KOPT-K1 (cell line): ENCODE results near the gene RALGAPA1.

Experiments used
- H3K27ac ChIP-seq: fragments of 200-600 bp; sonication (generic); 2 replicates; pipeline ENCODE4 v1.5.1; 2016; ENCODE audit warnings: antibody characterized with exemption, mild to moderate bottlenecking, low read depth, low read length; ENCODE audit not compliant: poor library complexity, severe bottlenecking
- H3K36me3 ChIP-seq: fragments of 200-600 bp; sonication (generic); 2 replicates; pipeline ENCODE4 v1.5.1; 2017; ENCODE audit warnings: antibody characterized with exemption, mild to moderate bottlenecking, low read length, moderate library complexity; ENCODE audit not compliant: insufficient read depth
- H3K9me3 ChIP-seq: fragments of 200-600 bp; sonication (generic); 2 replicates; pipeline ENCODE4 v1.5.1; 2017; ENCODE audit warnings: antibody characterized with exemption, low read length, mild to moderate bottlenecking; ENCODE audit not compliant: insufficient read depth, poor library complexity, severe bottlenecking

Gene RALGAPA1

DNA sequence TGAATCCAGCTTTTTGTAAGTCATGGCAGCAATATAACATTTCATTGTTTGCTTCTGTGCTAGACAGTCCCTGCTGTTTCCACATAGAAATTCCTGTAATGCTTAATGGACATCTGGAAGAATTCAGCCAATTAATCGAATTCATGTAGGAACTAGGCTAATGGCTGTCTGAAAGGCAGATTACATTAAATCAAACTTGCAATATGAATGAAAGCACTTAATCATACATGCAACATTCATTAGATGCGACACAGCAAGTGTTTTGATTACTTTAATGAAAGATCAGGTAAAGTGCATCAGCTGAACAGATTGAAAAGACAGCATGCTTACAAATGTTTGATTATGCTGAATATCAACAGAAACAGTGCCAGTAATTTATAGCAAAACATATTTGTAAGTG is 299.2 kb downstream of the RALGAPA1 start:
- Histone ChIP-seq H3K27ac (no peak overlapping the region), H3K9me3 (no peaks in the 10 kb centered on the region), H3K36me3 (no peaks in the 10 kb centered on the region)

DNA sequence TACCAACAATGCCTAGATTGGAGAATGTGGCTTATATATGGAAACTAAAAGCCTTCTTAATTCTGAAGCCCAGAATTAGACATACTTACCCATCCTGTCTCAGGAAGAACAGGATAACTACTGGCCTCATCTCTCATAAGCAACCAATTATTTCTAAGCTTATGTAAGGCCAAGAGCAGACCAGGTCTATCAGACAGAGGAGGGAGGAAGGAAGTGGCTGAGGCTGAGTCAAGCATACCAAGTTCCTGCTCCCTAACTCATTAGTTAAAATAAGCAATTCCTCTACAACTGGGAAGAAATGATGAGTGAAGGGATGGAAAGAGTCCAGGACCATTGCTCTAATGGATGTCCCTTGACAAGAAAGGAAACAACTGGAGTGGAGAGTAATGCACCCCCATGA is 302.2 kb downstream of the RALGAPA1 start:
- Histone ChIP-seq H3K27ac (no peak overlapping the region), H3K36me3 (no peaks in the 10 kb centered on the region), H3K9me3 (no peaks in the 10 kb centered on the region)

- H3K9me3 ChIP-seq = no peaks in the 10 kb centered on the region
- H3K27ac ChIP-seq = no peak overlapping the region
- H3K36me3 ChIP-seq = no peaks in the 10 kb centered on the region
Measured at GRCh38 chr14:35506461-35506860, 302.6 kb downstream of the RALGAPA1 start.

DNA sequence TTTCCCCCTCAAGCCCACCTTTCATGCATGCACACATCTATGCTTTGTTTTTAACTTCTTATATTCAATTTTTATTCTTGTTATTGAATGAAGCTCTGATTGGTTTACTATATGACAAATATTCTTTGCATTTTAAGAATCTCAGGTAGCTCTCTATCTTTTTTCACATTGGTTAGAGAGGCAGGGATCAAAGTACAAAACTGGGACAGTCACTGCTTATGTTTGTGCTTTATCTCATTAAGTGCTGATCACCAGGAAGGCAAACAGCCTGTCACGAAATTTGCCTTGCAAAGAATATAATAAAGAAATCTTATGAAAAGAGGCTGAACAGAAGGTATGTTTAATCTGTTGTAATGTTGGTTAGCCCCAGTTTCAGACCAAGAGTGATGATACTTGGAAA is 304.8 kb downstream of the RALGAPA1 start:
- H3K9me3 ChIP-seq = no peaks in the 10 kb centered on the region
- H3K36me3 ChIP-seq = no peaks in the 10 kb centered on the region
- no peak overlapping the region for H3K27ac ChIP-seq

DNA sequence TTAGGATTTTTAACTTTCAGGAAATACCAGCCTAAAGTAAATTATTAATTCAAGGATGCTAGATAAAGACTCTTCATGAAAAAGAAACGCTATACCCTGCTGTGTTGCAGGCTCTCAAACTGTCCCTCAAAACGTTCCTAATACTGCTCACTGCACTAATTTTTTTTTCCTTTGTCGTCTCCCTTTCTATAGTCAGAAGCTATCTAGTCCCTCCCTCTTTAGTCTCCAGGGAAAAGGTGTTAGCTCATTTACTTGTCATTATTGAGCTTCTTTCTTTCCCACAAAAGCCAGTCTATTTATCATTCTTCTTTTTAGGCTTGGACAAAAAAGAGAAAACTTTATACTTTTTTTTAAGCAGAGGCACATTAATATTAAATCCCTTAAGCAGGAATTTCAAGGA is 305.4 kb downstream of the RALGAPA1 start:
- H3K27ac ChIP-seq = no peak overlapping the region
- no peaks in the 10 kb centered on the region for H3K36me3 ChIP-seq
- no peaks in the 10 kb centered on the region for H3K9me3 ChIP-seq

- Histone ChIP-seq H3K36me3 (no peaks in the 10 kb centered on the region), H3K27ac (no peak overlapping the region), H3K9me3 (no peaks in the 10 kb centered on the region)
Measured at GRCh38 chr14:35499180-35499579, 309.9 kb downstream of the RALGAPA1 start.

- H3K36me3 ChIP-seq = no peaks in the 10 kb centered on the region
- no peak overlapping the region for H3K27ac ChIP-seq
- peaks cover 23% of the 10 kb centered on the region for H3K9me3 ChIP-seq
Measured at GRCh38 chr14:35495278-35495677, 313.8 kb downstream of the RALGAPA1 start.

- Histone ChIP-seq H3K27ac (no peak overlapping the region), H3K36me3 (no peaks in the 10 kb centered on the region), H3K9me3 (peaks cover 24% of the 10 kb centered on the region)
Measured at GRCh38 chr14:35492569-35493014, 316.5 kb downstream of the RALGAPA1 start.
